COLO668 (cell line): ENCODE data around the gene DAB2IP.
"Not testable (repeated sequence)": the region's sequence is repeated elsewhere in the genome, so short reads cannot be mapped to it uniquely, and the experiment has no call there.

Source experiments
- DNase-seq: peaks from one replicate; lab custom pipeline; 2025; ENCODE audit not compliant: unreplicated experiment; lab: John Stamatoyannopoulos, UW

Gene DAB2IP

GRCh38 chr9:121651295-121652020 lies at the start of gene DAB2IP:
DAB2IP (plus strand) TSS chr9:121651634; CDS start chr9:121651776, 142 bp downstream.
- DNase-seq: no peak

DNA sequence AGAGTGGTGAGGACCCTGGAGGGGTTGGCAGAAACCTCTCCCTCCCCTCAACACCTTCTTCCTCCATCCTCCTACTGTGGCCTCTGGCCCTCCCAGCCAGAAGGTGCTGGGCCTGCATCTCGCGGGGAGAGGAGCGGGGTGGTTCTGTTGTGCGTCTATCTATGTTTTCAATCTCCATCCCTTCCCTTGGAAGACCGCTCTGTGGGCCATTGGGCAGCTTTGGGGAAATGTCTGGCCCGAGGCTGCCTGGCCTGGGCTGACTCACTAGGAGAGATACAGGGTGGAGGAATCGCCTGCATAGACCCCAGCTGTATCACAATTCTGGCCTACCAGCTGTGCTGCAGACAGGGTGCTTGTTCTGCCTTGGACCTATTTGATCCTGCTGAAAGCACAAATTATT lies 48.4 kb upstream of the DAB2IP start:
- DNase-seq: no peak

DNA sequence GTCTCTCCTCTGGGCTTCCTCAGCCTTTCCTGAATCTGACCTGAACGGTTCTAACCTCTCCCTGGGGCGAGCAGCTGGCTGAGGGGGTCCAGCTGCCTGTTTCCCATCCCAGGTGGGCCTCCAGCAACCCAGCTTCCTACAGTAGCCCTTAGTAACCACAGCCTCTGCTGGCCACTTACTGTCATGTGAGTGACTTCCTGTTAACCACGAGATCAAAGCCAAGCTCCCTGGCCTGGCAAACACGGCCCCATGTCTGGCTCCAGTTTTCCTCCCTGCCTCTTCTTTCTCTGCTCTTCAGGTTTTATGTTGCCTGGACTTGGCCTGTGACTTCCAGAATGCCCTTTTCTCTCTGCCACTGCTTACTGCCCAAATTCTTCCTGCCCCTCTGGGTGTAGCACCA lies 47.2 kb upstream of the DAB2IP start:
- no peak for DNase-seq

DNA sequence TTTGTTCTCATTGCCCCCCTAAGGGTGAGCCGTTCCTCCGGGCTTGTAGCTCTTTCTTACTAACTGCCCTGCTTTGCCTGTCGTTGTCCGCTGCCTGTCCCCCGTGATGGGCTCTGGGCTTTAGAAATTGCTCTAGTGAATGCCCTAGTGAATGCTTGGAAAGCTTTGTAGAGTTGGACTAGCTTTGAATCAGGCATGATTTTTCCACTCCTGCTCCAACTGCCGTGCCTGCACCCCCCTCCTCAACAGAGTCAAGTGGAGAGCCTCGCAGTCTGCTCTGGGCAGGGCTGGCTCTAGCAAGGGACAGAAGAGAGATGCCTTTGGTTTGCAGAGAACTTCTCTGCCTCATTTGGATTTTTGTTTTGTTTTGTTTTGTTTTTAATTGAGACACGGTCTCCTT lies 46.8 kb upstream of the DAB2IP start:
- DNase-seq: no peak

- no peak for DNase-seq
Measured at GRCh38 chr9:121607434-121608167, 43.8 kb upstream of the DAB2IP start.

- no peak for DNase-seq
Measured at GRCh38 chr9:121608168-121608853, 43.1 kb upstream of the DAB2IP start.

DNA sequence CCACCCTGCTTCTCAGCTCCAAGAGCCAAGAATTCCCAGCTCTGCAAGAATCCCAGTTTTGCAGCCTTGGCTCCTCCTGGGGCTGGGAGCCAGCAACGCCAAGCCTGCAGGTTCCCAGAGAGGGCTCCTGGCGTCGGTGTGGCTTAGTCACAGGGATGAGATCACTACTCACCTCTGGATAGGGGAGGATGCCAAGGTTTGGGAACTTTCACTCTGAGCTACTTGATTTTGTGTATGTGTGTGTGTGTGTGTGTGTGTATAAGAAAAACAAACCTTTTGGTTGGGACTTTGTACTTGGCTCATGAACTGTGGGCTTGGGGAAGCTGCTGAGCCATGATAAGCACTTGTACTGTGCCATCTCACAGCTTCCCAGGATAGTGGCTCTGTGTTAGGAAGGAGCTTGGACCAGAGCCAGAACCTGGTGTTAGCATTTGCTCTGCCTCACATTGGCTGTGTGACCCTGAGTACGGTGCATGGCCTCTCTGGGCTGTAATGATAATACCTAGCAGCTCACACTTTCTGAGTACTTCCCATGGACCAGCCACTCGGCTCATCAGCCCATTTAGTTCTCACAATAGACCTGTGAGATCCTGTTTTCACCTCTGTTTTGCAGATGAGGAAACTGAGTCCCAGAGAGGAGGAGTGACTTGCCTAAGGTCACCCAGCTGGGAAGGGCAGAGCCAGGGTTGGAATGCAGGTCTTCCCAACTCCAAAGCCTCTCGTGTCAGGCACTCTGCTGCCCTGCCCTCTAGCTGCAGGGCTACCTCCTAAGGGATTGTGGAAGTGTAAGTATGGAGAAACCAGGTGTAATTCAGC lies 41.4 kb upstream of the DAB2IP start:
- no peak for DNase-seq

DNA sequence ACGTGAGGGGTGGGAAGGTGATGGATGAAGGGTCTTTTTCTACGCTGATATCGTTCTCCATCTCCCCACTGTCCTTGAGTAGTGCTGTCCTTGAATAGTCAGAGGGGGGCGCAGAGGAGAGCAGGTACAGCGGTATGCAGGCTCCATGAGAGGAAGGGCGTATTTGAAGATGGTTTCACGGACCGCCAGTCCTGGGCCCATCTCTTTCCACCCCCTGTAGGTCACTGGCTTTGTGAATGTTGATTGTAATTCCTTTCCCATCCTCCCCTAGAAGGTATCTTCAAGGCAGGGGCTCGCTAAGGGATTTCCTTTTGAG lies 40.8 kb upstream of the DAB2IP start:
- DNase-seq: no peak

GRCh38 chr9:121612511-121612998 lies 38.9 kb upstream of the DAB2IP start:
- DNase-seq: no peak

- DNase-seq: no peak
Measured at GRCh38 chr9:121613009-121613752, 38.3 kb upstream of the DAB2IP start.

DNA sequence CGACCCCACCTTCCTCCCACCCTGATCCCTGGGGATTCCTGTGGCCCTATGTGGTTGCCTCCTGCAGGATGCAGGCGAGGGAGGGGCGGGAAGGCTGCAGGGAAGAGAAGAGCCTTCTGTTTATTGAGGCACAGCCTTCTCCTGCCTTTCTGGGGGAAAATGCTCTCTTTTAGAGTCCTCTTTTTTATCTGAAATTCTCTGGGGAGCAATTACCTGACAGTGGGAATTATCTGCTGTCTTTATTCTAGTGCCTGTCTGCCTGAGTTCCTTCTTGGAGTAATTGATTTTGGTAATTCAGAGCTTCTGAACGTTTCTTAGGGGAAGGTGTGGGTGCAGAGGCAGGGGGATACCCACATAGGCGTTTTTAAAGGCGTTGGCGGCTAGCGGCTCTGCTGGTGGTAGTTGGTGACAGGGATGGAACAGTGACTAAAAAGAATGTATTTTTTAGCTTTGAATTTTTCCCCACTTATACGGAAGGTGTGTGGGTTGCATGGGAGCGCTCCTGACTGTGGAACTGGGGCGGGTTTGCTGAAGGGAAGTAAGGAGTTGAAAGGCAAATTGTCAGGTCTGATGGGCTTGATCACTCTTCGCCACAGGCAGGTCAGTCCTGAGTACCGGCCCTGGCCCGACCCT lies 35.2 kb upstream of the DAB2IP start:
- no peak for DNase-seq

DNA sequence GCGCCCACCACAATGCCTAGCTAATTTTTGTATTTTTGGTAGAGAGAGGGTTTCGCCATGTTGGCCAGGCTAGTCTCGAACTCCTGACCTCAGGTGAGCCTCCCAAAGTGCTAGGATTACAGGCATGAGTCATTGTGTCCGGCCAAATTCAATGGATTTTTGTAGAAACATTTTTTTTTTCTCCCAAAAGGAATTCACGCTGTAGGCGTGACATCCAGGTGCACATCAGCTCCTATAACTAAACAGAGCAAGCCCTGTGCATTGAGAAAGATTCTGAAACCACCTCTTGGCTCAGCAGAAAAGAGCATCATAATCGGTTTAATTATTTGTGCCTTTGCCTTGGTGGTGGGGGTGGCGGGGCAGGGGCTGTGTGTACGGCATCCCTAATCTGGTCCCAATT lies 32.9 kb upstream of the DAB2IP start:
- no peak for DNase-seq

DNA sequence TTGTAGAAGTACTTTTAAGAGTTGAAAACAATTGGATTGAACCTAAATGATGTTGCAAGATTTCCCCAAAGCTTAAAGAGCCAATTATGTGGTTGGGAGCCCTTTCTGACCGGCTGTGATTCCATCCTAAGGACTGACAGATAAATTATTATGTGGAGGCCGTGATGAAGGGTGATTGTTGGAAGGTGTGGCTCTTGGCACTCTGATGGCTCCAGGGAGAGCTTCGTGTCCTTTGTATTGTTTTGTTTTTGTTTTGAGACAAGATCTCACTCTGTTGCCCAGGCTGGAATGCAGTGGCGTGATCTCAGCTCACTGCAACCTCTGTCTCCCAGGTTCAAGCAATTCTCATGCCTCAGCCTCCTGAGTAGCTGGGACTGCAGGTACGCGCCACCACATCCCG lies 32.5 kb upstream of the DAB2IP start:
- not testable (repeated sequence) for DNase-seq

- no peak for DNase-seq
Measured at GRCh38 chr9:121619545-121620324, 31.7 kb upstream of the DAB2IP start.

DNA sequence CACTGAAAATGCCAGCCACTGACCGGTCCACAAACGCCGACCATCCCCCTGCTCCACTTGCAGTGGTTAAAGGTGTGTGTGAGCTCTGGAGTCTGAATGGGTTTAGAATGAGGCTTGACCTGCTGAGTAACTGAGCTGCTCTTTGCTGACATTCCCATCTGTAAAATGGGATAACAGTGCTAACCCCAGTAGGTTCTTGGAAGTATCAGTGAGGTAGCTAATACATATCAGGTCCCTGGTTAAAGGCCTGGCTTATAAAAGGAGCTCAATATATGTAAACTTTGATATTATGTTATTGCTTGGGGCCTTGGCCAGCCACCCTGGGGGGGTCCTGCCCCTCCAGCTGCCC lies 31.1 kb upstream of the DAB2IP start:
- DNase-seq: no peak

DNA sequence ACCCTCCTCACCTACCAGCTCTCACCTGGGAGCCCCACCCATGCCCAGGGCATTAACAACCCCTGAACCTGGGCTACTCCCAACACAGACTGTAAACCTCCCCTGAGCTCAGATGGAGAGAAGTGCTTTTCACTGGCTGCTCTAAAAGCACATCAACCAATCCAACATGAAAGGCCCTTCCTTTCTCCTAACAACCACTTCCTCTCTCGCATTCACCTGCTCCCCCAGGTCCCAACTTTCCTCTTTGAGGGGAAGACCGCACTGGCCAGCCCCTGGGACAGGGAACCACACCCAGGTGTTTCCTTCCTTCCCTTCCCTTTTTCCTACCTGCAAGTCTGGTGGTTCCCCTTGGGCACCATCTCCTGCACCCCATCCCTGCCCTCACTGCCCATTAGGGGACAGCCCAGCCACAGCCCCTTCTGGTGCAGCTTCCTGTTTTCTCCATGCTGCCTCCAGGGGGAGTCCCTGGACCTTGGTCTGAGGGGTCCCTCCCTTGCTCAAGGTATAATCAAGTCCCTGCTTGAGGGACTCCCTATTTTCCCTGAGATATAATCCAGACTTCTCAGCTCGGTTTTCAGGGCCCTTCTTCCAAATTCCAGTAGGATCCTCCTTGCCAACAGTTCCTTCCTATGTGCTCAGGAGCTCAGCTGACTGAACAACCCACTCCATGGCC lies 30.5 kb upstream of the DAB2IP start:
- no peak for DNase-seq

DNA sequence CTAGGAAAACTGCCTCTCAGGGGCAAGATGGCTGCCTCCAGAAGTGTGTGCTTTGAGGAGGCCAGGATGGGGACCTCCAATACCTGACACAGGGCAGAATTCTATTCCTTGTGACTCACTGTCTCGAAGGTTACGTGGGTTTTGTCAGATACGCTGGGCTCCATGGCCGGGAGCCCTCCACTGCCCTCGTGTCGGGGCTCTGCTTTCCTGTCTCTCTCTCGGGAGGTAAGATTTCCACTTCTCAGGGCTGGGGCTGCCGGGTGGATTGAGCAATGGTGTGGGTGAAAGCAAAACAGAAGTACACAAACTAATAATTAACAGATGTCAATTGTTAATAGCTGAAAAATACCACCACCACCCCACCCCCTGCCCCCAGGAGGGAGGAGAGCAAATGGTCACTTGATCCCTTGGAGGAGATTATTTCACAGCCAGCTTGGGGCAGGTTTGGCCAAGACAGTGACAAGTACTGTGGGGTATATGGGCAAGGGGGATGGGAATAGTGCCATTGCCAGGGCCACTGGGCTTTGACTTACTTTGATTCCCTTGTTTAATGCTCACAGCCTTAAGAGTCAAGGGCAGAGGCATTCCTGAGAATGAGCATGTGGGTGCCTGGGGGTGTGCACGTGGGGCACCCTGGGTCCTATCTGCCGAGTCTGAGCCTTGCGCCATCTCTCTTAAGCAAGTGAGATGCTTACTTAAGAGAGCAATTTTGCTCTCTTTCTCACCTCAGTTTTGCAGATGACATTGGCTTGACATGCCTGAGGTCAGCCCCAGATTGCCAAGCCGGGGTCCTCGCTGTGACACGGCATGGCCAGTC lies 28.8 kb upstream of the DAB2IP start:
- DNase-seq: no peak

GRCh38 chr9:121623430-121623829 lies 28.0 kb upstream of the DAB2IP start:
- not testable (repeated sequence) for DNase-seq
